SK-MEL-5 (cell line): Measurements from ENCODE around the gene AP1G1. TPM values are rescaled to one million over a fixed set of nuclear protein-coding genes. Genes with fewer than 3 reads are reported as not detected.
A peak's percentile ranks its signal among the peaks of the same experiment; 100 is the strongest.
"Not testable (repeated sequence)": the region's sequence is repeated elsewhere in the genome, so short reads cannot be mapped to it uniquely, and the experiment has no call there.

ENCODE experiments used
- DNase-seq: peaks from one replicate; pipeline ENCODE4 v3.0.0-alpha.2; 2016; ENCODE audit warnings: low read depth, low spot score
- in situ Hi-C: cut with HindIII; loops from 2 replicates; pipeline ENCODE4 v1.10.0; 2016; ENCODE audit warnings: low sequenced_read_pairs, high pct_unique_total_duplicates, low pct_unique_long_range_greater_than_20kb
- total RNA-seq: library from RNA; depleted of rRNA; stranded (reverse); fragments of >200 nt; shearing (Covaris generic); gene quantifications from 2 replicates; pipeline ENCODE4 v1.2.3, GENCODE V29; 2014

AP1G1 gene
- total RNA-seq, 1 experiment from 2014 or later, result 47.8 TPM

GRCh38 chr16:71830359-71830758 is 21.7 kb upstream of the AP1G1 start:
- no peak for DNase-seq
- in situ Hi-C loops, result no loop called here

- DNase-seq, result no peak
These were observed 17.9 kb upstream of the AP1G1 start for GRCh38 chr16:71826533-71827017.

DNA sequence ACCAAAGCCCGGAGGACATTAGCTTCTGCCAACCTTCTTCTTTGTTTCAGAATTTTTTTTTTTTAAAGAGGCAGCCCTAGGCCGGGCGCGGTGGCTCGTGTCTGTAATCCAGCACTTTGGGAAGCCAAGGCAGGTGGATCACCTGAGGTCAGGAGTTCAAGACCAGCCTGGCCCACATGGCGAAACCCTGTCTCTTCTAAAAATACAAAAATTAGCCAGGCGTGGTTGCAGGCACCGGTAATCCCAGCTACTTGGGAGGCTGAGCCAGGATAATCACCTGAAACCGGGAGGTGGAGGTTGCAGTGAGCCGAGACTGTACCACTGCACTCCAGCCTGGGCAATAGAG is 8.5 kb upstream of the AP1G1 start:
- in situ Hi-C loops, DNase-seq: not testable (repeated sequence)

More at GRCh38 chr16:71826533-71827017, 17.9 kb upstream of the AP1G1 start:
- in situ Hi-C loops, result no loop called here

- DNase-seq, result no peak
- in situ Hi-C loops, result no loop called here
These were observed 2.7 kb upstream of the AP1G1 start for GRCh38 chr16:71811261-71811803.

DNA sequence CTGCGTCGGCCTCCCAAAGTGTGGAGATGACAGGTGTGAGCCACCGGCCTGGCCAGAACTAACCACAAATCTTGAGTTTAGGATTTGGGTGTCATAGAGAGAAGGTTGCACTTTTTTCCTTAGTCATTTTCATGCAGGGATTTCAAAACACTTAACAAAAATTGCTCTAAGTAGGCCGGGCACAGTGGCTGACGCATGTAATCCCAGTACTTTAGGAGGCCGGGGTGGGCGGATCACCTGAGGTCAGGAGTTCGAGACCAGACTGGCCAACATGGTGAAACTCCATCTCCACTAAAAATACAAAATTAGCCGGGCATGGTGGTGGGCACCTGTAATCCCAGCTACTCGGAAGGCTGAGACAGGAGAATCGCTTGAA is 1.5 kb upstream of the AP1G1 start:
- in situ Hi-C loops, DNase-seq: not testable (repeated sequence)

GRCh38 chr16:71807905-71808592 is 585 bp downstream of the AP1G1 start:
- in situ Hi-C loops, result no loop called here
- DNase-seq, result peak; percentile 17

DNA sequence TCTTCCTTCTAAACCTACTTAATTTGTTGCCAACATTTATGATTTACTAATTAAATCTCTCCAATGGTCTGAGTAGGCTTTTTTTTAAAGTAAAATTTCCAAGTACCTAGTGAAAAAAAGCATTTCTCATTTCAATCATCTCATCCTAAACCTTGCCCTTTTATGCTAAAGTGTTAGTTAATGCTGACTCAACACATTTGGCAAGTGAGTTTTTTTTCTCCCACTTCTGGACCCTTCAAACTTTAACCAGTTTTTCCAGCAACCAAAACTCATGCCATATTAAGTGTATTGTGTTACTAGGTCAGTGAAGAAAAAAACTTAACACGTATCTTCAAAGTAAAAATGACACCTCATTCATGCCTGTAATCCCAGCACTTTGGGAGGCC is 5.3 kb downstream of the AP1G1 start:
- in situ Hi-C loops, result no loop called here
- no peak for DNase-seq

- no peak for DNase-seq
- in situ Hi-C loops, result no loop called here
These were observed 12.0 kb downstream of the AP1G1 start for GRCh38 chr16:71796501-71797097.

DNA sequence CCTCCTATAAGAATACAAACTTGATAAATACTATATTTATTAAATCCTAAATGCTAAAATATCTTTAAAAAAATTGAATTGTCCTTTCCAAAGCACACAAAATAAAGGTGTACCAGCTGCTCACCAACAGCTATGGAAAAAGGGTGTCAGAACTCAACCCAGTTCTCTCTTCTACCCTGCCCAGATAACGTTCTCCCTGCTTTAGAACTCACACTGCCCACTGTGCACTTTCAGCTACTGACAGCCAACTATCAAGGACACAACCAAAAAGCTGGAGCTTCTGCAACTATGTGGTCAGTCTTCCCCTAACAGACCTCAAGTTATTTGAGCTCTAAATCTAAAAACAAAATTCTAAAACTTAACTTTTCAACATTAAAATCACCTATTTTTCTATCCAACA is 13.7 kb downstream of the AP1G1 start:
- in situ Hi-C loops, result no loop called here
- DNase-seq, result no peak

GRCh38 chr16:71794018-71794417 is 14.6 kb downstream of the AP1G1 start:
- in situ Hi-C loops, result no loop called here
- no peak for DNase-seq

GRCh38 chr16:71792176-71792575 is 16.5 kb downstream of the AP1G1 start:
- in situ Hi-C loops, result no loop called here
- DNase-seq, result no peak

DNA sequence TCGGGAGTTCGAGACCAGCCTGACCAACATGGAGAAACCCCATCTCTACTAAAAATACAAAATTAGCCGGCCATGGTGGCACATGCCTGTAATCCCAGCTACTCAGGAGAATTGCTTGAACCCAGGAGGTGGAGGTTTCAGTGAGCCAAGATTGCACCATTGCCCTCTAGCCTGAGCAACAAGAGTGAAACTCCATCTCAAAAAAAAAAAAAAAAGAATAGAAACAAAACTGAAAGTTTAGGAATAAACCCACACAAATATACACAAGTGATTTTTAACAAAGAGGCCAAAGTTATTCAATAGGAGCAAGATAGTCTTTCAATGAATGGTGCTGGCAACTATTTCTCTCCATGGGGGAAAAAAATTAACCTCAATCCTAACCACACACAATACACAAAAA is 18.3 kb downstream of the AP1G1 start:
- DNase-seq, in situ Hi-C loops: not testable (repeated sequence)

- in situ Hi-C loops, result no loop called here
- DNase-seq, result no peak
These were observed 19.5 kb downstream of the AP1G1 start for GRCh38 chr16:71789136-71789535.

DNA sequence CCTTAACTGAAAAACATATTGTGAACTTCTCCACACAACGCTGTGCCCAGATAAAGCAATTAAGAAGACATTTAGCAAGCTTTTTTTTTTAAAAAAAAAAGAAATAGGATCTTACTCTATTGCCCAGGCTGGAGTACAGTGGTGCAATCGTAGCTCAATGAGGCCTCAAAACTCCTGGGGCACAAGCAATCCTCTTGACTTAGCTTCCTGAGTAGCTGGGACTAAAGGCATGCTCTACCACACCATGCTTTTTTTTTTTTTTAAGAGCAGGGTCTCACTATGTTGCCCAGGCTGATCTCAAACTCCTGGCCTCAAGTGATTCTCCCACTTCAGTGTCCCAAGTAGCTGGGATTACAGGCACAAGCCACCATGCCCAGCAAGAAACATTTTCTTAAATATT is 20.1 kb downstream of the AP1G1 start:
- in situ Hi-C loops, result no loop called here
- DNase-seq, result no peak

- DNase-seq, in situ Hi-C loops: not testable (repeated sequence)
These were observed 23.5 kb downstream of the AP1G1 start for GRCh38 chr16:71785143-71785542.

DNA sequence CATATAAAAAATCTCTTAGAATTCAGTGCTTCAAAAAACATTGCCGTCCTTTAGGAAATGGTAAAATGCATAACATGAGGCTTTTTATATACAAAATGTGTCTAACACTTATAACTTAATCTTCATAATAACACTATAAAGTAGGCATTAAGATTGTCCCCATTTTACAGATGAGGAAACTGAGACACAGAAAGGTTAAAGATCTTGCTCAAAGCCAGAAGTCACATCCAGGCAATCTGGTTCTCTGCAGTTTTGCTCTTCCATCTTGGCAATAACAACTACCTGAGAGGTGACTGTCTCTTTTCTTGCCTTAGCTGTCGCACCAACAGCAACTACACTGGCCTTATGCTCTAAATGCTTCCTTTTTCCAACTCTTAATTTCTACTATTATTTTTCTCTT is 24.5 kb downstream of the AP1G1 start:
- DNase-seq, result no peak
- in situ Hi-C loops, result no loop called here

DNA sequence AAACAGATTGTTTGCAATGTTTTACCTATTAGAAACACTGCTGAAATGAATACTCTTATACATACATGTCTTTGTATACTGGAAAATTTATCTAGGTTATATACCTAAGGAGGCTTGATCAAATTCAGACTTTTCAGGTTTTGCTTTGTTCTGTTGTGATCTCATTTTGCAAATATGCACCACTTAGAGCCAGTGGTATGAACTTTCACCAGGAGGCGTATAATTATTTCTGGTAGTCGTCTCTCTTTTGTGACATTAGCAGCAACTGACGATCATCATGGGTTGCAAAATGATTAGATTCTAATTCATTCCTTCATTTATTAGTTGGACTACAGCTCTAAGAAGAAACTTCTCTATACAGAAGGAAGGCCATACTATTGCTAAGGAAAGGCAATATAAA is 26.9 kb downstream of the AP1G1 start:
- DNase-seq, result no peak
- in situ Hi-C loops, result no loop called here

GRCh38 chr16:71780521-71781089 is 28.0 kb downstream of the AP1G1 start:
- DNase-seq, result no peak
- in situ Hi-C loops, result no loop called here

- DNase-seq, result no peak
- in situ Hi-C loops, result no loop called here
These were observed 29.9 kb downstream of the AP1G1 start for GRCh38 chr16:71778780-71779179.
